ENCODE results near the gene NSDHL.

NSDHL gene

DNA sequence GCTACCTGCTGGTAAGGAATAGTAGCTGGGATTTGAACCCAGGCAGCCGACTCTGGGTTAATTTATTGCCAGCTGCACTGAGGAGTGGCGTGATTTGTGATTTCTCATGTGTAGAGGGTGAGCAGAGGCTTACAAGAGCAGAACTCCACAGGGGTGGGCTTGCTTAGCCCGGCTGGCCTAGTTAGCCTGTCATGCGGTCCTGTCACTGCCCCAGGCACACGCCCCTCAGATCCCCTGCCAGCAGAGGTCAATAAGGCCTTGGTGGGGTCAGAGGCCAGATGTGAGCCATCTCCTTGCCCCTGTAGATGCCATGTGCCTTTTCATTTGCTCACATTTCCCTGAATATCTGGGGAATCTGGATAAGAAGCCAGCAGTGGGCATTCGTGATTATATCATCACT lies 13.4 kb downstream of the NSDHL start:
- no peak for DNase-seq (ENCODE audit: low read depth)

- DNase-seq (ENCODE audit: low read depth): no peak
These were observed 14.9 kb downstream of the NSDHL start for GRCh38 chrX:152845618-152846240.

- DNase-seq (ENCODE audit: low read depth): no peak
These were observed 16.4 kb downstream of the NSDHL start for GRCh38 chrX:152847281-152847680.

- DNase-seq (ENCODE audit: low read depth): no peak
These were observed 19.6 kb downstream of the NSDHL start for GRCh38 chrX:152850465-152850864.

GRCh38 chrX:152853986-152854385 lies 23.1 kb downstream of the NSDHL start:
- DNase-seq (ENCODE audit: low read depth): no peak

- no peak for DNase-seq (ENCODE audit: low read depth)
These were observed 30.3 kb downstream of the NSDHL start for GRCh38 chrX:152861116-152861515.

DNA sequence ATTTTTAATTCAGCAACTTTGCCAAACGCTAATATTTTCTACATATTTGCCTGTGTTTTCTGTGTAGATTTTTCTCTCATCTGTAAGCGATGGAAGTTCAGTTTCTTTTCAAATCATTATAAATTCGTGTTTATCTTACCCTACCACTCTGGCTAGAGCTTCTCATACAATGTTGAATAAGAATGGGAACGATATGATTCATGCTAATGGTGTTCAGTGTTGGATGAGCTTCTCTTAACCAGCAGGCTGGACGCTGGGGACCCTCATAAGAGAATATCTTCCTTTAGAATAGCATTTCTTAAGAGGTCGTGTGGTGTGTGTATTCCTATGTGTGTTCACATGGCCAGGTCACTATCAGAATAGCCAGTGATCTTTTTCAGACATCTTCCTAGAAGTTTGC lies 31.0 kb downstream of the NSDHL start:
- DNase-seq (ENCODE audit: low read depth): no peak

GRCh38 chrX:152865232-152865920 lies 34.5 kb downstream of the NSDHL start:
- no peak for DNase-seq (ENCODE audit: low read depth)

GRCh38 chrX:152866386-152866785 lies 35.5 kb downstream of the NSDHL start:
- DNase-seq (ENCODE audit: low read depth): no peak

- no peak for DNase-seq (ENCODE audit: low read depth)
These were observed 39.1 kb downstream of the NSDHL start for GRCh38 chrX:152869972-152870371.

DNA sequence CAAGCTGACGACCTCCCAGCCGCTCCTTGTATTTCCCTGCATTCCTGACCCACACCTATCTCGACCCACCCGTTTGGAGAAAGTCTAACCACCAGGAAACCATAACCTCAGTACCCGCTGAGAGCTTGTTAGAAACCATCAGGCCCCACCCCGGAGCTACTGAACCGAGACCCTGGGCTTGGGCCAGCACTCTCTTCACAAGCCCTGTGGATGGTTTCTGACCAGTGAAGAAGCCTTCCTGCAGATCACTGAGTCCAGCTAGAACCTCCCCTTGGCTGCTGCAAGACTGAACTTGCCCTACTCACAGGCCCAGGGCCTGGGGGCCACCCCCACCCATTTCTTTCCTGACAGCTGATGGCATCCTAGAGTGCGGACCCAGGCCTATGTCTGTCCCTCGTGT lies 40.4 kb downstream of the NSDHL start:
- no peak for DNase-seq (ENCODE audit: low read depth)

DNA sequence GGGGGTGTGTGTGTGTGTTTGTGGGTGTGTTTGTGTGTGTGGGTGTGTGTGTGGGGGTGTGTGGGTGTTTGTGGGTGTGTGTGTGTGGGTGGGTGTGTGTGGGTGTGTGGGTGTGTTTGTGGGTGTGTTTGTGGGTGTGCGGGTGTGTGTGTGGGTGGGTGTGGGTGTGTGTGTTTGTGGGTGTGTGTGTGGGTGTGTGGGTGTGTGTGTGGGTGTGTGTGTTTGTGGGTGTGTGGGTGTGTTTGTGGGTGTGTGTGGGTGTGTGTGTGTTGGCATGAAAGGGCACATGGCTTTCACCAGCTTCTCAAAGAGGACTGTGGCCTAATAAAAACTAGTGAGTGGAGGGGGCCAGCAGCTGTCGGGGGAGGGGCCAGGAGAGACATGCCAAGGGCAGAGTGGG lies 41.7 kb downstream of the NSDHL start:
- no peak for DNase-seq (ENCODE audit: low read depth)

DNA sequence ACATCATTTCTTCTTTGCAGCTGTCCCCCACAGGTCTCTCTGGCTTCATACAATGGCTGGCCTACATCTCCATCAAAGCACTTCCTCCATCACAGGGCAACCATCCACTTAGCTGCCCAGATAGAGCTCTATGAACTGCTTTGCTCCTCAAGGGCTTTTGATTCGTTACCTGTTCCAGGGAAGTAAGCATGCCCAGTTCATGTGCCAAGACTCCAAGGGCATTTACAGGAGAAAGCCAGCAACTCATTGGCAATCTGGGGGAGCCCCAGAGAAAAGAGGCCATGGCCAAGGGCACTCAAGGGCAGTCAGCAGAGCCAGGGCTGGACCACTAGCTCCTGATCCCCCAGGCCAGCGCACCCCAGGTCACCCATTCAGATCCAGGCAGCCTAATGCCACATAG lies 42.5 kb downstream of the NSDHL start:
- DNase-seq (ENCODE audit: low read depth): no peak

DNA sequence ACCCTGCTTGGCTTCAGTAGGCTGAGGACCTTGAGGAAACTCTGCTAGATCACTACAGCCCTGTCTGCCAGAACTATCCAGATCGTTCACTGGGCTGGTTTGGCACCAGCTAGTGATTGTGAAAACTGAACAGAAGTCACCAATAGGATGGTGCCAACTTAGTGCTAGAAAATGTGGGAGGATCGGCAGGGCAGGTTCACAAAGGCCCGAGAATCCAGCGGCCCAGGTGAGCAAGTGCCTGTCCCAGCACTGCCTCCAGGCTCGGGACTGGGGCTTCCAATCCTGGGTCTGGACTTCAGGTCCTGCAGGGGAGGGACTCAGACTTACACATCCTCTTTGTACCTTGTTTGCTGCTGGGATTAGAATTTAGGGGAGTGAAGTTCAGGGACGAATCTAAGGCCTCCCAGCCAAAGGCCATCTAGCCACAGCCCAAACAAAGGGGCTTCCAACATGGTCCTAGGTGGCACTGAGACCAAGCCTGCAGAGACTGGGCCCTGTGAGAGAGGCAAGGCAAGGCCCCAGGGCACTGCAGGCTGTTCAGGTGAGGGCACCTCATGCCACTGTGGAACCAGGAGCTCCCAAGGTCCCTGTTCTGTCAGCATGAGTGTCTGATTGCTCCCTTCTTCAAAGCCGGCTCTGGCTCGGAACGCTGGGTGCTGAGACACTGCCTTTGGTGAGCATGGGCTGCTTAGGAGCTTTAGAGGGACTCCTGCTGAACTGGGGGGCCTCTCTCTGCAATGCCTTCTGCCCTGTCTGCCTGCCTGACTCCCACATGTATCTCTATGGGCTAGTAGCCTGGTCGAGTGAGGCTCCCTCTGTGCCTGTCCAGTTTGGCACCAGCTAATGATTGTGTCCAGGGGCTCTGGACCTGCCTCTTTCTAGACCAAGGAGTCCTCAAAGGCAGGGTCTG lies 46.3 kb downstream of the NSDHL start:
- no peak for DNase-seq (ENCODE audit: low read depth)

GRCh38 chrX:152878976-152879755 lies 48.3 kb downstream of the NSDHL start:
- DNase-seq (ENCODE audit: low read depth): no peak

DNA sequence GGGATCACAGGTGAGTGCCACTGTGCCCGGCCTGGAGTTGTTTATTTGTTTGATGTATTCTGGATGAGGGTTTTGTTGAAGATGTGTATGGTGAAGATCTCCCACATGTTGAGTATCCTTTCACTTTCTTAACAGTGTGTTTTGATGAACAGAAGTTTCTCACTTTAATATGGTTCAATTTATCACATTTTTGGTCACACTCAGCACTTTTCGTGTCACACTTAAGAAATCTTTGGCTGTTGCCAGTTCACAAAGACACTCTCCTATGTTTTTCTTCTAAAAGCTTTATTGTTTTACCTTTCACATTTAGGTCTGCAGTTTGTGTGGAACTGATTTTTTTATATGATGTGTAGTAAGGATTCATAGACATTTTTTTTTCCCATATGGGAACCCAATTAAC lies 50.4 kb downstream of the NSDHL start:
- no peak for DNase-seq (ENCODE audit: low read depth)

DNA sequence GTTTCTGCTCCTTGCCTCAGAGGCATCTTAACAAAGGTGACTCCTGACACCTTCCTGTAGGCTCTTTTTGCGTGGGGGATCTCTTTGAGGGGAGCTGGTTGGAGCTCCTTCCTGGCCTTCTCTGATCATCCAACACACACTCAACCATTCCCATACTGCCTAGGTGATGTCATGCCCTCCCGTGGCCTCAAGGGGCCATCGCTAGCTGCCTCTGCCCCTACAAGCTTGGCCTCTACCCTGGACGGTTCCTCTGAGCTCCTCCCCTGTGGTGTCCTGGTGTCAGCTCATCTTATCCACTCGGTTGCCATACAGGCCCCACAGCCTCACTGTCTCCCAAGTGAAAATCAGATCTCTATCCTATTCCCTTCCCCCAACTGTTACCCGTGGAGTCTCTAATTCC lies 53.3 kb downstream of the NSDHL start:
- no peak for DNase-seq (ENCODE audit: low read depth)

GRCh38 chrX:152886716-152887115 lies 55.9 kb downstream of the NSDHL start:
- no peak for DNase-seq (ENCODE audit: low read depth)

- no peak for DNase-seq (ENCODE audit: low read depth)
These were observed 61.6 kb downstream of the NSDHL start for GRCh38 chrX:152892499-152892898.

DNA sequence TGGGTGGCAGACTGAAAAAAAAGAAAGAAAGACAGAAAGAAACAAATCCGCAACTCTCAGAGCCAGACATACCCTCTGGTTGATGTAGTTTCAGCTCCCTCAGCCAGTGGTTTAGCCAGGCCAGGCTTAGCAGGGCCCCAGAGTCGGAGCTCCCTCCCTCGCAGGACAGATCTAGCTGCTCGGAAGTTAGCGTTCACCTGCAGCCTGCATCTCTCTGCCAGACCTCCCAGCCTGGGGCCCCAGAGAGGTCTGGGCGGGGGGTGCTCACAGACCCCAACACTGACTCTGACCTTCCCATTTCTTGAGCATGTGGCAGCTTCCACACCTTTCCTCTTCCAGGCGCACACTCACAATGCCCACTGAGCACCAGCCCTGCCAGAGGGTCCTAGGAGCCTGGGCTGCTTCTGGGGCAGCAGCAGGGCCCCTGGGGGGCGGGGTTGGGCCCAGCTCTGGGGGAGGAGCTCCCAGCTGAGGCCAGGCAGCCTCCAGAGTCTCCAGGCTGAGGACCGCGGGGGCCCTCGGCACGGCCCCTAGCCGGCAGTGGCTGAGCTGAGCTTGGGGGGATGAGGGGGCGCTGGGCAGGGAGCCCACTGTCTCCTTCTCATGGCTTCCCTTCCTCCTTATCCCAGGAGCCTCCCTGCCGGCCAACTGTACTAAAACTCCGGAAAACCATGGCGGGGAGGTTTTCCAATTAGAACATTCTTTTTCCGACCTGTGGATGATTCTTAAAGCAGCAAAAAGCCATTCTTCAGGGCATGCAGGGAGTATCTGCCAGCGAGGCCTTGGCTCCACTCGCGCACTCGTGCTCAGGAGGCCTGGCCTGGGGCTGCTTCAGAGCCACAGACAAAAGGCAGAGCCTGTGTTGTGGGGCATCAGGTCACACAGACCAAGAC lies 62.4 kb downstream of the NSDHL start:
- no peak for DNase-seq (ENCODE audit: low read depth)

- DNase-seq (ENCODE audit: low read depth): no peak
These were observed 63.2 kb downstream of the NSDHL start for GRCh38 chrX:152893980-152894610.
